Stimulated activated CD8-positive, alpha-beta memory T cell treated with anti-CD3 and anti-CD28 coated beads, Interleukin-15, amount 100 ng/mL, for 4 hours (primary cell): ENCODE results near the gene CEP250.

Experiments used
- DNase-seq, 2 donors: peaks; one replicate each; pipeline ENCODE4 v3.0.0-alpha.2; 2020; ENCODE audit warnings: low read depth in 2 of 2

The CEP250 gene

DNA sequence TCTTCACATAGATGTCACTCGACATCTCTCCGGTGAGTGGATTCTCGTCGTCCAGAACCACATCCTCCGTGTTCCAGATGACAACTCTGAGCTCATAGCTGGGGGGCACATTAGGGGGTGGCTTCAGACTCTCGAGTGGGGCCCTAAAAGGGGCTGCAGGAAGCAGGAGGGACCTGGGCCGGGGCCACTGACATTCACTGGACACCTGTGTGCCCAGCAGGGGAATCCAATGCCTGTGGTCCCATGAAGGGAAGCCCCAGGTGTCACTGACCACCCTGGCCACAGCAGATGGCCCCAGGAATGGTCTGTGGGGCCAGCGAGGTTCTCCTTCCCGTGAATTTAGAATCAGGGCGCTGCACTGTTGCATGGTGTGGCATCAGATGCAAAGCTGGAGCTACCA lies 105.1 kb downstream of the CEP250 start:
- DNase-seq, result no peak

DNA sequence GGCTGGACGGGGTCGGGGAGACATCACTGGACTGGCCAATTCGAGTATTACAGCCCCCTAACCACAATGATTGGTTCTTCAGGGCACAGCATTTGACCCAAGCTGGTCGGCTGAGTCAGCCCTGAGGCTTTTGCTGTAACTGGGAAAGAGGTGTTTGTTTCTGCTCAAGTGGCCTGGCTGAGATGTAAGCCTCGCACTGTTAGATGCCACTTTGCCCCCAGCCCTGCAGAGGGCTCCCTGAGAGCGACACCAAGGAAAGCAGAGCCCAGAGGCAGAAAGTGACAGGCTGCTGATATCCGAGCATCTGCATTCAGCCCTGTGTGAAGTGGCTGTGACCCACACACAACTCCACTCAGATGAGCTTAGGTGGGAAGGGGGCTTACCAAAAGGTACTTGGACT lies 105.9 kb downstream of the CEP250 start:
- no peak for DNase-seq

DNA sequence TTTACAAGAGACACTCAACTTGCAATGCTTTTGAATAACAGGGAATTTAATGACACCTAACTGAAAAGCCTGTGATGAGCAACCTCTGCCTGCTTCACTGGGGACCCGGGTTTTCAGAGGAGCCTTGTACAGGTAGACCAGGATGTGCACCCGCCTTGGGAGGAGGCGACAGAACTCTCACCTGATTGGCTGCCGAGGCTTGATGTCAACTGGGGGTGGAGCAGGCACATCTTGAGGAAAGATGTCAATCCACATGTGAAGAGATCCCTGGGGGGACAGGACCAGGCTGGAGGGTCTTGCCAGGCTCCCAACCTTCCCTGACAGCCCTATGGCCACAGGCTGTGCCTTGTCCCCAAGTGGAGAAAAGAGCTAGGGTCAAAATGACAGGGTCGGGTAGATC lies 106.3 kb downstream of the CEP250 start:
- DNase-seq, result no peak

DNA sequence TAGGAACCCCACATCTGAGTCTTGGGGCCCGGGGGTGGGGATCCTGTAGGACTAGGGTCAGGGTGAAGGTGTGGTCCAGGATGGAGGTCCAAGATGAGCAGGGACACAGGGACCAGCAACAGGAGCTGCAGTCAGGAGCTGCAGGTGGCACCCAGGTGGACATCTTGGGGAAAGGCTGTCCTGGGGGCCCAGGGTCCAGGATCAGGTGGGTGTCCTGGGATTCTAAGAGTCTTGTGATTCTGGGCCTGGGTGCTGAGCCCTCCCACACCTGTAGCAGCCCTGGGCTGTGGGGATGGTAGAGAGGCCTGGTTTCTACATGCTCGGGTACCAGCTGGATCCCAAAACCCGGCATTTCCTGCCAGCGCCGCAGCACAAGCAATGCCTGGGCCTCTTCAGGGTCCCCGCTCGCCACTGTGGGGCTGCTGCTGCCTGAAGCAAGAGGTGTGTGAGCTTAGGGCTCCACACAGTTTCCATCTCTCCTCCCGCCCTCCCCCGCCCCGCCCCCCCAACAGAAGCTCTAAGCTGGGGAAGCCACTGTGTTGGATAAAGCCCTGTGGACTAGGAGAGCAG lies 107.2 kb downstream of the CEP250 start:
- DNase-seq, result no peak

DNA sequence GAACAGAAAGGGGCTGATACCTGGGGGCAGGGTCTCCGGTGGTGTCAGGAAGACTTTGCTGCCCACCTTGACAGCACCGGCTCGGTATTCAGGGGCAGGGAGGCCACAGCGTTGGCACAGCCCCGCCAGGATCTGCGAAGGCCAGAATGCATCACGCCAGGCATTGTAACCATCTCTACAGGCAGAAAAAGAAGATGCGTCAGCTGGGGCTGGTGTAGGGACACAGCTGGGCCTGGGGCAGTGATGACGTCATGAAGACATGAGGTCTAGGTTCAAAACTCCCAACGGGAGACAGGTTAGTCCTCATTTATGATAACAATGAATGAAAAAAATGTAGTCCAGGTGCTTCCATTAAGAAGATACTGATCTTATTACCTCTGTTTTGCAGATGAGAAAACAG lies 108.4 kb downstream of the CEP250 start:
- DNase-seq, result no peak

DNA sequence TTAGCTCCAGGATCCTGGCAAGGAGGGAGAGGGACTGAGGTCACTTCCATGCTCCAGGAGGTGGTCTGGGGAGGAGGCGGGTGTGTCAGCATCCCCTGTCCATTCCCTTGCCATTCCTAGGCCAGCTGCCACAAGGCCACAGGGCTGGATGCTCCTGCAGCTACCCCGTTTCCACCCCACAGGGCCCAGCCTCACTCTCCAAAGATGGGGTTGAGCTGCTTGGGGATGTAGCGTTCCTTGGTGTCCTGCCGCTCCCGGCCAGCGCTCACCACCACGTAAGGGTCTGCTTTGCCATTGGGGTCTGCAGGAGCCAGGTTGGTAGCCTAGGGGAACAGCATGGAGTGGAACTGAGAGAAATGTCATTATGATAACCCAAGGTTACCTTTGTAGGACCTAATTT lies 109.5 kb downstream of the CEP250 start:
- no peak for DNase-seq

DNA sequence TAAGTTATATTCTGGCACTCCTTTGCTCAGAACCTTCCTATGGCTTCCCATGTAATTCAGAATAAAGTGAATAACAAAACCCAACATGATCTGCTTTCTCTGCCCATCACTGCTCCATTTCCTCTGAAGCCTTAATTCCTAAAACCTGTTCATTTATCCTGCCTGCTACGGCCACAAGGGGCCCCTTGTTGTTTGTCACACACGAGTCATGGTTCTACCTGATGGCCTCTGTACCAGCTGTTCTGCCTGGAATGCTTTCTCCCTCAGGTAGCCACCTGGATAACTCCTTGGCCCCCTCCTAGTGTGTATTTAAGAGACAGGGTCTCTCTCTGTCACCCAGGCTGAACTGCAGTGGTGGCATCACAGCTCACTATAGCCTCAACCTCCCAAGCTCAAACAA lies 113.2 kb downstream of the CEP250 start:
- no peak for DNase-seq
